HUES6 (cell line): Measurements from ENCODE around the gene FZD7.

Experiments
- H3K27ac ChIP-seq: 2 replicates; pipeline ENCODE4 v1.7.0; 2013; ENCODE audit warnings: low read depth, mild to moderate bottlenecking, low read length, inconsistent platforms
- H3K27me3 ChIP-seq: 2 replicates; pipeline ENCODE4 v1.6.1; 2013; ENCODE audit warnings: low read length; ENCODE audit not compliant: control insufficient read depth, insufficient read depth
- H3K36me3 ChIP-seq: 2 replicates; pipeline ENCODE4 v1.6.1; 2013; ENCODE audit warnings: low read length; ENCODE audit not compliant: control insufficient read depth, insufficient read depth
- H3K4me1 ChIP-seq: 2 replicates; pipeline ENCODE4 v1.6.1; 2013; ENCODE audit warnings: low read length; ENCODE audit not compliant: control insufficient read depth, insufficient read depth
- H3K4me3 ChIP-seq: 2 replicates; pipeline ENCODE4 v1.5.1; 2013; ENCODE audit warnings: low read depth, low read length
- H3K9ac ChIP-seq: one replicate; pipeline ENCODE4 v1.6.1; 2013; ENCODE audit warnings: mild to moderate bottlenecking, low read length
- H3K9me3 ChIP-seq: 2 replicates; pipeline ENCODE4 v1.6.1; 2013; ENCODE audit warnings: low read depth, low read length; ENCODE audit not compliant: control insufficient read depth, insufficient read depth

Gene FZD7

DNA sequence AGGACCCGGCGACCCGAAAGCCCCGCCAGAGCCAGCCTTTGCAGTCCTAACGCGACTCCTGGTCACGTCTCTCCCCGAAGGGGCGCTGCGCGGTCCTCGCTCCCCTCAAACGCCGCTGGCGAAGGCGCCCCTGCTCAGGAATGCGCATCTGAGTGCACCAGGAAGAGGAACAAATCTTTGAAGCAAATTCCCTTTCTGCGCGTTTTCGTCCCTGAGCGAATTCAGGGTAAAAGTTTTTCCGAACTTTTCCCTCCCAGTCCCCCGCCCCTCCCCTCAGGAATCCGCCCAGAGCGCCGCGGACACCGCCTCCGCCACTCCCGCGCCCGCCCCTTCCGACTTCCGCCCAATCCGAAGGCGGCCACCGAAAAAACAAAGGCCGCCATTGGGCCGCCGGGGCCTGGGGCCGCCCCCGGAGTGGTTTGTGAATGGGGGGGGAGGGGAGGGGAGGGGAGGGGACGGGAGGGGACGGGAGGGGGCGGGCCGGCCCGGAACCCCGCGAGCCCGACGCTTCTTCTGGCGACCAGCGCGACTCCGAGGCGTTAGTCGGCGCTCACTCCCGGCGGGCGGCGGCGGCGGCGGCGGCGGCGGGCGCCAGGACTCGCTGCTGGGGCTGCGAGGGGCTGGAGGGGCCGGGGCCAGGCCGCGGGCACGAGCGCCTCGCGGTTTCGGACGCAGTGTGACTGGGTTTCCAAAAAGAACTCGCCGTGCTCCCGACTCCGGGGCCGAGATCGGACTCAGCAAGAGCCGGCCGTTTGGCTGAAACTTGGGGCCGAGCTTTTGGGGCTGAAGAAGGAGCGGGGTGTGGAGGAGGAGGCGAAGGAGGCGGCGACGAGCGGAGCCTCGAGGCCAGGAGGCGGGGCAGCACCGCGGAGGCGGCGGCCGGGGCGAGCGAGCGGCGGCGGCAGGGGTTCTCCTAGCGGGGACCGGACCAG is at the start of gene FZD7:
Gene FZD7 (plus strand): TSS at position 539 of the 932 bp plus-strand sequence. CDS start 793 bp downstream, outside the sequence.
- Histone ChIP-seq H3K36me3 (peaks cover 36% of the 10 kb centered on the region), H3K9ac (peak within 1 kb of the TSS; percentile 95), H3K4me3 (peak within 1 kb of the TSS; percentile 91), H3K27me3 (peaks cover 11% of the 10 kb centered on the region; the same call in 1 of the 2 replicates), H3K27ac (peak within 1 kb of the TSS; percentile 90), H3K9me3 (no peaks in the 10 kb centered on the region), H3K4me1 (peaks cover 23% of the 10 kb centered on the region)

- no peaks in the 10 kb centered on the region for H3K9me3 ChIP-seq
- no peak overlapping the region for H3K4me3 ChIP-seq
- H3K9ac ChIP-seq, result no peak overlapping the region
- peaks cover 15% of the 10 kb centered on the region for H3K4me1 ChIP-seq
- no peaks in the 10 kb centered on the region for H3K27me3 ChIP-seq
- H3K36me3 ChIP-seq, result no peaks in the 10 kb centered on the region
- no peak overlapping the region for H3K27ac ChIP-seq
These were observed 49.3 kb upstream of the FZD7 start for GRCh38 chr2:201984333-201984732.

DNA sequence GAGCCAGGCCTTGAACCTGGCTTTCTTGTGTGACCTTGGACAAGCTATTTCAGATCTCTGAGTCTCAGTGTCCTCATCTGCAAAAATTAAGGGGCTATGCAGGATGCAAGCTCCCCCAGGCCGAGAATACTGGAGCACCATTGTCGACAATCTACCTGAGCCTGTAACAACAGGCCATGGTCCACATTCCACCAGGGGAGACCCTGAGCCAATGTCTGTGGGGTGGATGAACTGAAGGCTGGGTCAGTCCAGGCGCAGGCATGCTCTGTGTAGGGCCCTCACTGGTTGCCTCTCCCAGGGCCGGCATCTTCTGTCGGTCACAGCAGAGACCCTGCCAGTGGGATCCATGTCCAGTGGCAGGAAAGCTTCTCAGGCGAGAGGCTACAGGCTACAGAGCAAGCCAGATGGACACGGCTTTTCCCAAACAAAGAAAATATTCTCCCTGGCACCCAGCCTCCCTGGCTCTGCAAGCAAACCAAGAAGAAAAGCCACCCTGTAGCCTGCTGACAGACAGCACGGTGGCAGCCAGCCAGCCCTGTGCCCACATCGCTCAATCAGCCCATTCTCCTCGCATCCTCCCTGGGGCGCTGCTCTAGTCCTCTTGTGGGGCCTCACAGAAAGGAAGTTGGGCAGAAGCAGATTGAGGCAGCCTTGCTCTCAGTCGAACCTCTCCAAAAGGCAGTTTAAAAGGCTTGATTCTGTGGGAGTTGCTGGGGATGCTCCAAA is 48.7 kb upstream of the FZD7 start:
- no peaks in the 10 kb centered on the region for H3K27me3 ChIP-seq
- H3K4me3 ChIP-seq, result no peak overlapping the region
- no peak overlapping the region for H3K9ac ChIP-seq
- H3K4me1 ChIP-seq, result peaks cover 15% of the 10 kb centered on the region
- no peaks in the 10 kb centered on the region for H3K36me3 ChIP-seq
- H3K27ac ChIP-seq, result no peak overlapping the region
- no peaks in the 10 kb centered on the region for H3K9me3 ChIP-seq

DNA sequence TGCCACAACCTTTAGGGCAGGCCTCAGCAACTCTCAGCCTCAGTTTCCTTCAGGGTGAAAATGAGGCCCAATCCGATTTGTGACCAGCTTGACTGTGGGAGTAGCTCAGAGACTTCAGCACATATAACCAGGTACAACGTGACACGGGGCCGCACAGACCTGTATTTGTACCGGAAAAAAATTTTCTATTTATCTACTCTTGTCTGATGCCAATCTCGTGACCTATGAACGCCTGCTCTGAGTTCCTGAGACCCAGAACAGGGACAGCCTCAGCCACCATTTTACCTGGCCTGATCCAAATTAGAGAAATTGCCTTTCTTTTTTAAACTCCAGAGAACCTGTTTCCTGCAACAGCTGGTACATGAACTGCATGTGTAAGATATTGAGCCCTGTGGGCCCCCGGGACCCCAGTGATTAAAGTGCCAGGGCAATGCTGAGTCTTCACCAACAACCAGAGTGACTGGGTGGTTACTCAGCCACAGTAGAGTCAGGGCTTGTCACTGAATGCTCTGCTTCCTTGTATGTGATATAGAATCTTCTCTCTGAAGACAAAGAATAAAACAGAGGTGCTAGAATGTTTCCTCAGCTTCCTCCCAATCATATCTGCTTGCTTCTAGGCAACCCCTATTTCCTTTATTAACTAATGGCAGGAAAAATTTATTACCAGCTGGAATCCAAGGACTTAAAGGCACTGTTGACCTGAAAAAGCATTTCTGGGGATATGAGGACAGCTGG is 47.8 kb upstream of the FZD7 start:
- Histone ChIP-seq H3K4me3 (no peak overlapping the region), H3K9me3 (no peaks in the 10 kb centered on the region), H3K9ac (no peak overlapping the region), H3K4me1 (peaks cover 15% of the 10 kb centered on the region), H3K27ac (no peak overlapping the region), H3K27me3 (no peaks in the 10 kb centered on the region), H3K36me3 (no peaks in the 10 kb centered on the region)

DNA sequence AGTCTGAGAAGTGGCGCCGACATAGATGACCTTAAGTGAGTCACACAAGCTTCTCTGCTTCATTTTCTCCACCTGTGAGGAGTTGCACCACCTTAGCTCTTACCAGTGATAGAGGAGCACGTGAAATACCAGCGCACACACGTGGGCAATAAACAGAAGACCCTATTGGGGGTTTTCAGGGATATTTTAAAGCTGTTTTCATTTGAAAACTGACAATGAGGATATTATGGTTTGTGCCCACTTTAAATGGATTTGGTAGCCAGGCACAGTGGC is 47.3 kb upstream of the FZD7 start:
- Histone ChIP-seq H3K36me3 (no peaks in the 10 kb centered on the region), H3K4me1 (peaks cover 15% of the 10 kb centered on the region), H3K27me3 (no peaks in the 10 kb centered on the region), H3K27ac (no peak overlapping the region), H3K9ac (no peak overlapping the region), H3K4me3 (no peak overlapping the region), H3K9me3 (no peaks in the 10 kb centered on the region)

DNA sequence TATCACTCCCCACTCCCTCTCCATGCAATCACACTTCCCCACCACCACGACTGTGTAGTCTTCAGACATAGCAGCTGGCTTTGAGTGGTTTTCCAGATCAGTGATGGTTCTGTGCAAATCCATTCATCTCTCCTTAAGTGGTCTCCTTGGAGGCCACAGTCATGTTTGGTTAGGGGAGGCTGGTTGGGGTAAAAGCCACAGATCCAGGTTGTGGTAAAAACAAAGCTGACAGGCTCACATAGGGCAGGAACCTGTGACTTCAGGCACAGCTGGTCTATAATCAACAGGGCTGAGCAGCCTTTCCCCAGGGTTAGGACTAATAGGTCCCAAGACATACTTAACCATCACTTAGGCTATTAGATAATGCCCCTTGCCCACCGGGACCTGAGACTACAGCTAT is 46.2 kb upstream of the FZD7 start:
- Histone ChIP-seq H3K4me3 (no peak overlapping the region), H3K4me1 (peaks cover 15% of the 10 kb centered on the region), H3K9ac (no peak overlapping the region), H3K27me3 (no peaks in the 10 kb centered on the region), H3K9me3 (no peaks in the 10 kb centered on the region), H3K36me3 (no peaks in the 10 kb centered on the region), H3K27ac (no peak overlapping the region)

GRCh38 chr2:201990069-201990468 is 43.6 kb upstream of the FZD7 start:
- Histone ChIP-seq H3K4me3 (no peak overlapping the region), H3K36me3 (no peaks in the 10 kb centered on the region), H3K27ac (no peak overlapping the region), H3K9ac (no peak overlapping the region), H3K9me3 (no peaks in the 10 kb centered on the region), H3K27me3 (no peaks in the 10 kb centered on the region; the same call in 1 of the 2 replicates), H3K4me1 (peaks cover 16% of the 10 kb centered on the region)

DNA sequence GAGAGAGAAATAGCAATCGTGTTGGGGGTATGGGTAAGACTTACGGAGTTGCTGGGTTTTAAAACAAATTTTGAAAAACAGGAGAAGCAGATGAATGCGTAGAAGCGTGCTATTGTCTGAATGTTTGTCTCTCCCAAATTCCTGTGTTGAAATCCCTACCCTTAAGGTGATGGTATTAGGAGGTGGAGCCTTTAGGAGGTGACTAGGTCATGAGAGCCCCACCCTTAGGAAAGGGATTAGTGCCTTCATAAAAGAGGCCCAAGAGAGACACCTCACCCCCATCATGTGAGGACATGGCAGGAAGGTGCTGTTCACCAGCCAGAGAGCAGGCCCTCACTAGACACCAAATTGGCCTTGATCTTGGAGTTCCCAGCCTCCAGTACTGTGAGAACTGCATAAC is 40.7 kb upstream of the FZD7 start:
- H3K36me3 ChIP-seq, result no peaks in the 10 kb centered on the region
- no peak overlapping the region for H3K4me3 ChIP-seq
- no peak overlapping the region for H3K27ac ChIP-seq
- H3K27me3 ChIP-seq, result no peaks in the 10 kb centered on the region; the same call in 1 of the 2 replicates
- no peak overlapping the region for H3K9ac ChIP-seq
- H3K9me3 ChIP-seq, result no peaks in the 10 kb centered on the region
- H3K4me1 ChIP-seq, result peaks cover 37% of the 10 kb centered on the region

DNA sequence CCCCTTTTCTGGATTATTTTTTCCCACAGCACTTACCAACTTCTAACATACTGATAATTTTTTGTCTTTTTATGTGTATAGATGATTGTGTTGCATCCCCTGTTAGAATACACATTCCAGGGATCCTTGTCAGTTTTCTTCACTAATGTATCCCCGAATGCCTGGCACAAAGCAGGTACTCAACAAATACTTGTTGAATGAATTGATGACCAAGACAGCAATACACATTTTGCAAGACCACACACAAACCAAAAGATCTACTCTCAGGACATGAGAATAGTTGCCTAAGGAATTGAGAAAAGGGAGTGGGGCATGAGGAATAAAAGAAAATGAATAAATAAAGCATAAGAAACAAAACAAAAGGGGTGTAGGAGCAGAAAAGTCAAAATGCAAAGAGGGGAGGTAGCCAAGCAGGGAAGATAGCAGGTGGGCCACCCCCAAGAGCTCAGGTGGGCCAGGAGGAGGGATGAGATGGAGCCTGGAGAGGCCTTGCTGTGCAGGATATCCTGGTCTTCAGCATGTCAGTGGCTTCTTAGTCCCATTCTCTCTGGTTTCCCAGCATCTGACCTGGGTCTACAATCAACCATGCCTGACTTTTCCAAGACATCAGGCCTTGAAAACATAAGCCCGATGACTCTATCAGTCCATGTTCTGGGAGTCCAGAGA is 38.5 kb upstream of the FZD7 start:
- H3K9me3 ChIP-seq, result no peaks in the 10 kb centered on the region
- H3K4me3 ChIP-seq, result no peak overlapping the region; the same call in 1 of the 2 replicates
- H3K27me3 ChIP-seq, result no peaks in the 10 kb centered on the region; the same call in 1 of the 2 replicates
- H3K9ac ChIP-seq, result no peak overlapping the region
- no peaks in the 10 kb centered on the region for H3K36me3 ChIP-seq
- 0 out of 2 replicates have a peak overlapping the region, but pooled peaks have one; percentile 13 for H3K27ac ChIP-seq
- H3K4me1 ChIP-seq, result peaks cover 37% of the 10 kb centered on the region

DNA sequence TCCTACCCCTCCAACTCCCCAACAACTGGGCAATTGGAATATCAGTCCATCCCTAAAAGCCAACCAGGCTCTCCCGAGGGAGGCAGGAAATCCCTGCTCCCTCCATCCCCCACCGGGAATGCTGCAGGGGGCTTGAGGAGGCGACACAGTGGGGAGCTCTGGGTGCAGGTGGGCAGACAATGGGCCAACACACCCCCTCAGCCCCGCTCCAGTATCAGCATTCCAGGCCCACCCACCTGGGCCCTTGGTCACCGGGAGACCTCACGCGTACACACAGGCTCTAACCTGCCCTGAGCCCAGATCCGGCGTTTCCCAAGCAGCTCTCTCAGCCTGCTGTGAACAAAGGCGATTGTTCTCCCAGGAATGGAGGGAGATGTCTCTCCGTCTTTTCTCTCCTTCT is 37.6 kb upstream of the FZD7 start:
- Histone ChIP-seq H3K9ac (no peak overlapping the region), H3K4me3 (peak overlapping the region; percentile 27), H3K4me1 (peaks cover 37% of the 10 kb centered on the region), H3K36me3 (no peaks in the 10 kb centered on the region), H3K27ac (0 out of 2 replicates have a peak overlapping the region, but pooled peaks have one; percentile 13), H3K9me3 (no peaks in the 10 kb centered on the region), H3K27me3 (no peaks in the 10 kb centered on the region; the same call in 1 of the 2 replicates)
